ENCODE results near the gene TMEM143. TPM values are rescaled to one million over a fixed set of nuclear protein-coding genes. Genes with fewer than 3 reads are reported as not detected.
A peak's percentile ranks its signal among the peaks of the same experiment; 100 is the strongest.

TMEM143 gene
- total and polyA plus RNA-seq, 2 of the 8 experiments (the other 6 are each of a cell fraction or from before 2014, with no cell fraction given), result 14.2 to 19.1 TPM

DNA sequence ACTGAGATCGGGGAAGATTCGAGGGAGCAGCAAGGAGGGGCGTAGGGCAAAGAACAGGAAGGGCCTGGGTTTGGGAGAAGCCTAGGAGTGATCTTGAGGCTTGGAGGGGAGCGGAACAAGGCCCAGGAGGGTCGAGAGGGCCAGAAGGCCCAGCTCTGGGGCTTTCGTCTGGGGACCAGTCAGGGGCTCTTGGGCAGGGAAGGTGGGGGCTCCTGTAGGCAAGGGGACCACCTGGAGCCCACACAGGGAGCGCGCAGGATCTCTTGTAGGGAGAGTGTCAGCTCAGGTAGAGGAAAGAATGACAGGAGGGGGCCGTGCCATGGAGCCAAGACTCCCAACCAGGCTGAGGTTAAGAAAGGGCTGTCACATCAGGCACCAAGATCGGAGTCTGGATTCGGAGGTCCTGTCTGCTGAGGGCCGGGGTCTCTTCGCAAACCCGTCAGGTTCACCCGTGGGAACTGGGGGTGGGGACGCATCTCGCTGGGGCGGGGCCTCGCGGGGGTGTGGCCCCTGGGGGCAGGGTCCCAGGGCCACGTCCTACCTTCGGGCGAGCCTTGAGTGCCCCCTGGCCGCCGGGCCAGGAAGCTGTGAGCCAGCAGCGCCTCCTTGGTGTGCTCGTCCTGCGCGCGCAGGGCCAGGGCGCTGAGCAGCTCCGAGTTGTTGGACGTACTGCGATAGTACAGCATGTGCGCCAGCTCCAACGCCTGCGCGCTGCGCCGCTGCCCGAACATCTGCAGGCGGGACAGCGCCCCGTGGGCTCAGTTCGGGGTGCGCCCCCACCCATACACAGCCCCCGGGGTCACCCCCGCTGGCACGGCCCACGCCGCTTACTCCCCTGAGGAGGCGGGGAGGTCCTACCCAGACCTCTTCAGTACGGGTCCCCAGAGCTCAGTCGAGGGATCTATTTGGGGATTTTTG, 30.0 kb downstream of the TMEM143 start (continued):
- no peak for TF ChIP-seq CHD7 (IDR thresholded peaks at IDR 0.05; ENCODE audit: insufficient replicate concordance, low read length)
- TF ChIP-seq GABPA (IDR thresholded peaks at IDR 0.05; ENCODE audit: borderline replicate concordance, insufficient read depth, low read length), result peak; percentile 38; the same call in 1 of the 2 replicates
- peak; percentile 83 to 89 for TF ChIP-seq RAD21 (IDR thresholded peaks at IDR 0.05 in 1 of 2, conservative IDR thresholded peaks at IDR 0.05 in 1 of 2; ENCODE audit: low read depth in 2 of 2, low read length in 2 of 2)
- TF ChIP-seq CHD1 (IDR thresholded peaks at IDR 0.05; ENCODE audit: low read depth, low read length), result no peak
- TF ChIP-seq HDAC6 (IDR thresholded peaks at IDR 0.05; ENCODE audit: low read depth, low read length), result no peak
- 0 out of 2 replicates have a peak, but pooled peaks have one; percentile 42 for TF ChIP-seq PHF8 (conservative IDR thresholded peaks at IDR 0.05; ENCODE audit: low read depth, low read length)
- peak; percentile 70 for TF ChIP-seq E2F6 (IDR thresholded peaks at IDR 0.05)
